Psoas muscle (tissue), 8 donors: ENCODE results near the gene BAIAP3. TPM values are rescaled to one million over a fixed set of nuclear protein-coding genes. Genes with fewer than 3 reads are reported as not detected.

Experiments used
- ATAC-seq, 4 donors: fragments of 200-7000 bp; cut with Tn5 transposase; one replicate each; pipeline ENCODE4 v1.9.1; 2020; ENCODE audit warnings: moderate library complexity in 3 of 4, mild to moderate bottlenecking in 2 of 4
- DNase-seq, 2 donors: peaks; one replicate each; pipeline ENCODE4 v3.0.0-alpha.2; 2020
- H3K27ac ChIP-seq: fragments of 200-600 bp; one replicate; pipeline ENCODE4 v1.8.0; 2022
- H3K27me3 ChIP-seq, 3 donors: fragments of 200-600 bp in 1 of 3; one replicate each; pipeline versions ENCODE4 v1.6.1 to v1.8.0; 2013 to 2022; ENCODE audit warnings: low read length in 2 of 3, mild to moderate bottlenecking in 2 of 3, moderate library complexity in 1 of 3; ENCODE audit not compliant: insufficient read depth in 3 of 3
- H3K36me3 ChIP-seq, 2 donors: fragments of 200-600 bp in 1 of 2; one replicate each; pipeline versions ENCODE4 v1.6.1 to v1.8.0; 2013 to 2022; ENCODE audit warnings: low read depth in 1 of 2, mild to moderate bottlenecking in 1 of 2, moderate library complexity in 1 of 2; ENCODE audit not compliant: insufficient read depth in 1 of 2
- H3K4me1 ChIP-seq: fragments of 200-600 bp; one replicate; pipeline ENCODE4 v1.8.0; 2022
- H3K4me3 ChIP-seq: fragments of 200-600 bp; one replicate; pipeline ENCODE4 v1.8.0; 2022; ENCODE audit warnings: mild to moderate bottlenecking
- H3K9me3 ChIP-seq: fragments of 200-600 bp; one replicate; pipeline ENCODE4 v1.8.0; 2022
- WGBS, 3 donors: extraction: QIAGEN DNeasy Blood & Tissue Kit; methylation state at CpG; one replicate each; pipeline versions ENCODE4 v1.1.6 to v1.1.7; 2013; 5-methylcytosine and 5-hydroxymethylcytosine counted together
- intact Hi-C, 2 donors: fragments of 100-400 bp; cut with DNase I; formaldehyde crosslinking; loops; one replicate each; pipeline versions ENCODE4 v1.11.0 to v1.14.2; 2022
- polyA plus RNA-seq, 3 donors: library from polyadenylated mRNA; stranded (reverse); fragments of 200-250 nt; gene quantifications; one replicate each; pipeline ENCODE4 v1.2.3, GENCODE V29; 2013
- total RNA-seq, 4 donors: library from RNA; stranded (reverse); fragmentation: NEBNext Ultra II Directional in 2 of 4; extraction: Animal tissue kit (Norgen Biotek cat#: 25700) in 2 of 4; gene quantifications; one replicate each; pipeline versions ENCODE4 v1.2.1 to v1.2.4, GENCODE V29; 2021 to 2023
- TF ChIP-seq, protein P1 (sequence below): fragments of 200-600 bp; IDR thresholded peaks from one replicate; pipeline ENCODE4 v1.8.0; 2022; ENCODE audit warnings: antibody characterized with exemption
- donor health status: healthy with polysubstance abuse.
- donor health status: DM: no; HTN: no; CAD: no; lungs with moderate emphysema.
- donor health status: Bipolar disorder and iron deficiency.
- donor health status: healthy.
- donor health status: DM: yes; HTN: yes; CAD: no.
- donor health status: DM: no; HTN: no; CAD: no.
- donor health status: DM: no; HTN: no; CAD: no.
- donor health status: DM: yes; HTN: yes; CAD: no.

The BAIAP3 gene
- total and polyA plus RNA-seq, 7 donors: 0.38 to 3.5 (median 1.1) TPM

DNA sequence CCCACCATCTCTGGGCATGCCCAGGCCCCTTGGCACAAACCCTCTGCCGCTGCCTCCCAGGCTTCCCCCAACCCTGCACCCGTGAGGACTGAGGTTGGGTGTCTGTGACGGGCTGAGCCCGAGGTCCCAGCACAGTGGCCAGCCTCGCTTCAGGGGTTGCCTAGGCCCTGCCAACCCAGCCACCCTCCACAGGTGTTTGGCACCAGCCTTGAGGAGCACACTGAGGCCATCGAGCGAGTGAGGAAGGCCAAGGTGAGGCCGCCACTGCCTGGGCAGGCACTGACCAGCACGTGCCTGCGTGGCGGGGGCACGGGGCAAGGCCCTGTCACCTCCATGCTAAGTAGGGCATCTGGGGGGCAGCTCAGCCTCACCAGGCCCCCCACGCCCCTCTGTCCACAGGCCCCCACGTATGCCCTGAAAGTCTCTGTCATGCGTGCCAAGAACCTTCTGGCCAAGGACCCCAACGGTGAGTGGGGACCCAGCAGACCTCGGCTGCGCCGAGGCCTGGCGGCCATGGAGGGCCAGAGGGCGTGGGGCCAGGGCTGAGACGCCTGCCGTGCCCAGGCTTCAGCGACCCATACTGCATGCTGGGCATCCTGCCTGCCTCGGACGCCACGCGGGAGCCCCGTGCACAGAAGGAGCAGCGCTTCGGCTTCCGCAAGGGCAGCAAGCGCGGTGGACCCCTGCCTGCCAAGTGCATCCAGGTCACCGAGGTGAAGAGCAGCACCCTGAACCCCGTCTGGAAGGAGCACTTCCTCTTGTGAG lies 7.5 kb downstream of the BAIAP3 start:
- ATAC-seq: no peak
- no peak overlapping the region for H3K4me3 ChIP-seq
- H3K27ac ChIP-seq: no peak overlapping the region
- TF ChIP-seq, protein P1, sequence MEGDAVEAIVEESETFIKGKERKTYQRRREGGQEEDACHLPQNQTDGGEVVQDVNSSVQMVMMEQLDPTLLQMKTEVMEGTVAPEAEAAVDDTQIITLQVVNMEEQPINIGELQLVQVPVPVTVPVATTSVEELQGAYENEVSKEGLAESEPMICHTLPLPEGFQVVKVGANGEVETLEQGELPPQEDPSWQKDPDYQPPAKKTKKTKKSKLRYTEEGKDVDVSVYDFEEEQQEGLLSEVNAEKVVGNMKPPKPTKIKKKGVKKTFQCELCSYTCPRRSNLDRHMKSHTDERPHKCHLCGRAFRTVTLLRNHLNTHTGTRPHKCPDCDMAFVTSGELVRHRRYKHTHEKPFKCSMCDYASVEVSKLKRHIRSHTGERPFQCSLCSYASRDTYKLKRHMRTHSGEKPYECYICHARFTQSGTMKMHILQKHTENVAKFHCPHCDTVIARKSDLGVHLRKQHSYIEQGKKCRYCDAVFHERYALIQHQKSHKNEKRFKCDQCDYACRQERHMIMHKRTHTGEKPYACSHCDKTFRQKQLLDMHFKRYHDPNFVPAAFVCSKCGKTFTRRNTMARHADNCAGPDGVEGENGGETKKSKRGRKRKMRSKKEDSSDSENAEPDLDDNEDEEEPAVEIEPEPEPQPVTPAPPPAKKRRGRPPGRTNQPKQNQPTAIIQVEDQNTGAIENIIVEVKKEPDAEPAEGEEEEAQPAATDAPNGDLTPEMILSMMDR: no peak
- H3K27me3 ChIP-seq: peaks cover 0 to 2% (median 0%) of the 10 kb centered on the region in 3 donors
- no peaks in the 10 kb centered on the region for H3K9me3 ChIP-seq
- WGBS, 3 donors: 62 to 72% (median 64%) methylated on average over 36 of the region's 36 CpGs
- intact Hi-C loops: no loop called here
- no peak for DNase-seq
- peaks cover 5% of the 10 kb centered on the region for H3K4me1 ChIP-seq
- H3K36me3 ChIP-seq: no peaks in the 10 kb centered on the region

- H3K4me1 ChIP-seq: peaks cover 5% of the 10 kb centered on the region
- H3K4me3 ChIP-seq: no peak overlapping the region
- no peaks in the 10 kb centered on the region for H3K9me3 ChIP-seq
- H3K27me3 ChIP-seq: no peaks in the 10 kb centered on the region
- intact Hi-C loops: no loop called here
- 79 to 81% (median 80%) methylated on average over 38 to 39 of the region's 39 CpGs for WGBS, 3 donors
- TF ChIP-seq, protein P1: no peak
- ATAC-seq (no peak), DNase-seq (no peak)
- H3K36me3 ChIP-seq: no peaks in the 10 kb centered on the region
- no peak overlapping the region for H3K27ac ChIP-seq
These were observed 8.3 kb downstream of the BAIAP3 start for GRCh38 chr16:1341495-1342420.

GRCh38 chr16:1342526-1343427 lies 9.3 kb downstream of the BAIAP3 start:
- H3K36me3 ChIP-seq: peaks cover 0 to 4% of the 10 kb centered on the region in 2 donors
- DNase-seq: peak; percentile 93 to 98
- H3K27ac ChIP-seq: no peak overlapping the region
- no peaks in the 10 kb centered on the region for H3K27me3 ChIP-seq
- intact Hi-C loops: no loop called here
- ATAC-seq: peak; percentile 96 to 98 (median 97)
- peaks cover 5% of the 10 kb centered on the region for H3K4me1 ChIP-seq
- WGBS, 3 donors: 6 to 14% (median 8%) methylated on average over 37 to 49 of the region's 49 CpGs
- TF ChIP-seq, protein P1: no peak
- peak overlapping the region; percentile 55 for H3K4me3 ChIP-seq
- no peaks in the 10 kb centered on the region for H3K9me3 ChIP-seq

DNA sequence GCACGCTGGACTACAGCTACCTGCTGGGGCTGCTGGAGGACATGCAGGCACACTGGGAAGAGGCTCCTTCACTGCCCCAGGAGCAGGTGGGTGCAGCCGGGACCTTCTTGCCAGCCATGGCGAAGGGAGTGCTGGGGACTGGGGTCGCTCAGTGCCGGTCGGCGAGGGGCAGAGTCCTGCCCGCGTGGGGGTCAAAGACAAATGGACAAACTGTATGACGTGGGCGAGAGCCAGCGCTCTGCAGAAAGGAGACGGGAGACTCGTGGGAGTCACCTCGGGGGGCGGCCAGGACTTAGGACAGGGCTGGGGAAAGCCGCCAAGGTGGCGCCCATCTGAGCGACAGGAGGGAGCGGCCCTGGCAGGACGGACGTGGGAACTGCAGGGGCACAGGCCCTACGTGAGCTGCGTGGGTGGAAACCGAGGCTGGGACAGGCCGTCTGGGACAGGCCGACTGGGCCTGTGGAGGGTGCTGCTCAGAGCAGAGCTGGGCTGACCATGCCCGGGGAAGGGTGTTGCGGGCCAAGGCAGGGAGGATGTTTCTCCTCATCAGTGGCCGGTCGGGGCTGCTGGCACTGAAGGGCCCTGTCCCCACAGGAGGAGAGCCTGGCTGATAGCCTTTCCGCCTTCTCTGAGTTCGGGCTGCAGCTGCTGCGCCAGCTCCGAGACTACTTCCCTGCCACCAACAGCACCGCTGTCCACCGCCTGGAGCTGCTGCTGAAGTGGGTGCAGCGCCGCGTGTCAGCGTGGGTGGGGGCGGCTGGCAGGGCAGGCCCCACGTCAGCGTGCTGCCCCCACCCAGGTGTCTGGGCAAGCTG lies 10.2 kb downstream of the BAIAP3 start:
- intact Hi-C loops: no loop called here
- no peaks in the 10 kb centered on the region for H3K9me3 ChIP-seq
- H3K27ac ChIP-seq: no peak overlapping the region
- H3K4me1 ChIP-seq: peaks cover 5% of the 10 kb centered on the region
- TF ChIP-seq, protein P1: no peak
- 30 to 35% (median 31%) methylated on average over 42 to 44 of the region's 44 CpGs for WGBS, 3 donors
- ATAC-seq: peak in 1 of 4 donors; percentile 5
- peaks cover 0 to 13% of the 10 kb centered on the region in 2 donors for H3K36me3 ChIP-seq
- H3K4me3 ChIP-seq: peak overlapping the region; percentile 55
- H3K27me3 ChIP-seq: no peaks in the 10 kb centered on the region
- DNase-seq: no peak
